ENCODE results near the gene CAPN15. TPM values are rescaled to one million over a fixed set of nuclear protein-coding genes. Genes with fewer than 3 reads are reported as not detected.

CAPN15 gene
- total RNA-seq, 1 donor from 2014 or later: 45.2 TPM

DNA sequence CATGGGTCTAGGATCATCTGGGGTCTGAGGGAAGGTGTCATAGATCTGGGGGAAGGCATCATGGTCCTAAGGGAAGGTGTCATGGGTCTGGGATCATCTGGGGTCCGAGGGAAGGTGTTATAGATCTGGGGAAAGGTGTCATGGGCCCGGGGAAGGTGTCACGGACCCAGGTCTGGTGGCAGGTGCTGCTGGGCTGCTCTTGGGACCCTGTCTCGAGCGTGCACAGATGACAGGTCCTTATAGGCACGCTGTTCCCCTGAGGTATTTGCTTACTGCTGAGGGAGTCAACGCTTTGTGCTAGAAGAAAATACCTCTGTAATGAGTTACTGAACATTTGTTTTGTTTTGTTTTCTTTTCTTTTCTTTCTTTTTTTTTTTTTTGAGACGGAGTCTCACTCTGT, 63.7 kb downstream of the CAPN15 start:
- ATAC-seq (no peak), DNase-seq (no peak)
- Histone ChIP-seq H3K9me3 (no peaks in the 10 kb centered on the region), H3K36me3 (no peaks in the 10 kb centered on the region), H3K4me1 (peaks cover 56% of the 10 kb centered on the region), H3K27me3 (no peaks in the 10 kb centered on the region), H3K27ac (peak overlapping the region; percentile 85), H3K4me3 (peak overlapping the region; percentile 86)
- intact Hi-C loops (cut with DNase I): no loop called here
- TF ChIP-seq, protein P1, sequence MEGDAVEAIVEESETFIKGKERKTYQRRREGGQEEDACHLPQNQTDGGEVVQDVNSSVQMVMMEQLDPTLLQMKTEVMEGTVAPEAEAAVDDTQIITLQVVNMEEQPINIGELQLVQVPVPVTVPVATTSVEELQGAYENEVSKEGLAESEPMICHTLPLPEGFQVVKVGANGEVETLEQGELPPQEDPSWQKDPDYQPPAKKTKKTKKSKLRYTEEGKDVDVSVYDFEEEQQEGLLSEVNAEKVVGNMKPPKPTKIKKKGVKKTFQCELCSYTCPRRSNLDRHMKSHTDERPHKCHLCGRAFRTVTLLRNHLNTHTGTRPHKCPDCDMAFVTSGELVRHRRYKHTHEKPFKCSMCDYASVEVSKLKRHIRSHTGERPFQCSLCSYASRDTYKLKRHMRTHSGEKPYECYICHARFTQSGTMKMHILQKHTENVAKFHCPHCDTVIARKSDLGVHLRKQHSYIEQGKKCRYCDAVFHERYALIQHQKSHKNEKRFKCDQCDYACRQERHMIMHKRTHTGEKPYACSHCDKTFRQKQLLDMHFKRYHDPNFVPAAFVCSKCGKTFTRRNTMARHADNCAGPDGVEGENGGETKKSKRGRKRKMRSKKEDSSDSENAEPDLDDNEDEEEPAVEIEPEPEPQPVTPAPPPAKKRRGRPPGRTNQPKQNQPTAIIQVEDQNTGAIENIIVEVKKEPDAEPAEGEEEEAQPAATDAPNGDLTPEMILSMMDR (IDR thresholded peaks at IDR 0.05): no peak

DNA sequence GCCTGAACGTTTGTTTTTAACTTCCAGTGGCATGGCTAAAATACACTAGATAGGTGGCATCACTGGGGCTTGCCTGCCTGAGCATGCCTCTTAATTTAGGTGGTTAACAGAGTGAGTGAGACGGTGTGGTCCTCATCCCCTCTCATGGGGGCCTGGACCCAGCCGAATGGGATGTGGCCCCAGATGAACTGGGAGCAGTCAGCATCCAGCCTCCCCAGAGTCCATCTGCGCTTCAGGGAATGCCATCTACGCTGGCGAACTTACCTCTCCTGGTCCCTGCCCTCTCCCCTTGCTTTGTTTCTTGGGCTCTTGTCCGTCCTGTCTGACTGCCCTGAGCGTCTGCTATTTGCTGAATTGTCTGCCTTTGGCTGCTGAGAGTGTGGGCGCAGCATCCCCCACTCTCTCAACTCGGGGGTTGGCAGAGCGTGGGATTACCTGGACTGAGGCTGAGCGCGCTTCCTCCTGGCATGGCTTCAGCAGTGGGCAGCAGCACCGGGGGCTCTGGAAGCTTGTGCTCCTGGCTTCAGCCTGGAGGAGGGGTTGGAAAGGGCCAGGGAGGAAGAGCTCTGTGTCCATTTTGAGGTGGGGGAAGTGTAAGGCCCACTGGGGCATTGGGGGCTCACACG, 64.5 kb downstream of the CAPN15 start:
- DNase-seq (no peak), ATAC-seq (no peak)
- Histone ChIP-seq H3K27me3 (no peaks in the 10 kb centered on the region), H3K27ac (peak overlapping the region; percentile 85), H3K9me3 (no peaks in the 10 kb centered on the region), H3K4me1 (peaks cover 53% of the 10 kb centered on the region), H3K4me3 (peak overlapping the region; percentile 86), H3K36me3 (no peaks in the 10 kb centered on the region)
- intact Hi-C loops (cut with DNase I): no loop called here
- TF ChIP-seq, protein P1 (IDR thresholded peaks at IDR 0.05): no peak

DNA sequence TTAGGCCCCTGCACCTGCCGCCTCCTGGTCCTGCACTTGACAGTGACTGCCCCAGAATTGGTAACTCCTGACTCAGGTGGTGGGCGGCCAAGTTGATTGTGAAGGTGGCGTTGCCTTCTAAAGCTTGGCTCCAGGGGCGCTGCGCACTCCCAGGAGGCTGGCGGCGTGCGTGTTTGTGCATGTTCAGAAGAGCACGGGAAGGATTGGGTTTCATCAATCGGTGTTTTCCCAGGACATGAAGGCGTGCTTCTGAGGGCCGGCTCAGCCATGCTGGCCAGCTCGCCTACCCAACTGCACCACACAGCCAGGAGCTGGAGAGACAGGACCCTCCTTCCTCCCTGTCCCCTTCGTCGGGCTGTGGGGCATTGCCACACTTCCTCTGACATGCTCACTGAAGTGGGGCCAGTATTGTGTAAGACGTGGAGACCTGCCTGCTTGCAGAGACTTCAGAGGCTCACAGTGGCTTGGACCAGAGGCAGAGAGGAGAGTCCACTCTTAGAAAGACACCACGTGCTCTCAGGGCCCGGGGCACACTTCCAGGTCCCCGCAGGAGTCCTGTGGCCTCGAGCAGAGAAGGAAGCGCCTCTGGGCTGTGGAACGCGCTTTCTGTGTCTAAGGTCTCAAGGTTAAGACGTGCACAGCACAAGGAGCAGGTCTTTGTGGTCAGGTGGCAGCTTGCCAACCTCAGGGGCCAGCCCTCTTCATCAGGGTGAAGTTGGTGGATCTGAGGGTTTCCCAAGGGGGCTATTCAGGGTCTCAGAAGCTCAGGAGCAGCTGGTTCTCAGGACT, 65.2 kb downstream of the CAPN15 start:
- no peaks in the 10 kb centered on the region for H3K27me3 ChIP-seq
- ATAC-seq (peak; percentile 11), DNase-seq (peak; percentile 90)
- H3K9me3 ChIP-seq: no peaks in the 10 kb centered on the region
- H3K36me3 ChIP-seq: no peaks in the 10 kb centered on the region
- intact Hi-C loops (cut with DNase I): no loop called here
- H3K4me1 ChIP-seq: peaks cover 46% of the 10 kb centered on the region
- TF ChIP-seq, protein P1 (IDR thresholded peaks at IDR 0.05): no peak
- H3K27ac ChIP-seq: peak overlapping the region; percentile 85
- peak overlapping the region; percentile 19 for H3K4me3 ChIP-seq

DNA sequence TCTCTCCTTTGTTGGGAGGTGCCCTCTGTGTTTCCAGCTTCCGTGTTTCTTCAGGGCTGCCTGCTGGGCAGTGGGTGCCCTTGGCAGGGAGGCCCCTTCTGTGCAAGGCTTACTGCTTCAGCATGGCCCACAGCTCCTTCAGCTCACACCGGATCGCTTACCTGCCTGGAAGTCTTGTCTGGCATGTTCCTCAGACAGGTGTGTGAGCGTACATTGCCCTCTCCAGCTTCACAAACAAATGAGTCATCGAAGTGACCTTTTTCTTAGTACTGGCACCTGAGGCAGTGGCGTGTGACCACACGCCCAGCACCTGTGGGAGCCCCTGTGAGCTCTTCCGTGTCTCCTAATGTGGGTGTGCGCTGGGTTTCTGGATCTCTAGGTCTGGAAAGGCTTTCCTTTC, 65.9 kb downstream of the CAPN15 start:
- ATAC-seq (peak; percentile 5), DNase-seq (no peak)
- TF ChIP-seq, protein P1 (IDR thresholded peaks at IDR 0.05): no peak
- H3K4me1 ChIP-seq: peaks cover 39% of the 10 kb centered on the region
- intact Hi-C loops (cut with DNase I): no loop called here
- no peak overlapping the region for H3K4me3 ChIP-seq
- H3K27me3 ChIP-seq: no peaks in the 10 kb centered on the region
- H3K36me3 ChIP-seq: no peaks in the 10 kb centered on the region
- H3K9me3 ChIP-seq: no peaks in the 10 kb centered on the region
- peak overlapping the region; percentile 85 for H3K27ac ChIP-seq

DNA sequence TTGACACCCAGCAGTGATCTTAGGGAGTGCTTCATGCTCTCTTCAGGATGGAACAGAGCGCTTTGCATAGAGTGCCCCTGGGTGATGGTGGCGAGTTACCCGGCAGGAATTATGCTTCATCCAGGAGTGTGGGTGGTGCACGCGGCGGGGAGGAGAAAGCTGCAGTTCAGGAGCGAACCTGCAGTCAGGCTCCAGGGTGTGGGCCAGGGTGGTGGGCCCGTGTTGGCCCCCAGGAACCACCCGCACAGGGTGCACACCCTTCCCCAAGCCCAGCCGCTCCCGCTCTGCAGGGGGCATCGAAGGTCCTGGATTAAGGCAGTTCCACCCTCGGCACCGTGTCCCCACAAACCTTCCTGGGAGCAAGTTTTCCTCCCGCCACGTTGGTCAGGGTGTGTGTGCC, 66.3 kb downstream of the CAPN15 start:
- Histone ChIP-seq H3K9me3 (no peaks in the 10 kb centered on the region), H3K4me3 (no peak overlapping the region), H3K4me1 (peaks cover 39% of the 10 kb centered on the region), H3K27ac (peak overlapping the region; percentile 85), H3K27me3 (no peaks in the 10 kb centered on the region), H3K36me3 (no peaks in the 10 kb centered on the region)
- no peak for DNase-seq
- TF ChIP-seq, protein P1 (IDR thresholded peaks at IDR 0.05): no peak
- ATAC-seq: no peak
- intact Hi-C loops (cut with DNase I): no loop called here

Measured in upper lobe of right lung (tissue), 1 donor.